PC-9 (cell line): ENCODE measurements around the gene SPTB.

ENCODE experiments used
- CTCF ChIP-seq: fragments of 200-600 bp; sonication (generic); conservative IDR thresholded peaks from 2 replicates; pipeline ENCODE4 v1.6.1; 2017; ENCODE audit warnings: mixed run types, antibody characterized with exemption, mild to moderate bottlenecking, moderate library complexity
- EZH2 ChIP-seq: fragments of 200-600 bp; sonication (generic); IDR thresholded peaks from 2 replicates; pipeline ENCODE4 v1.8.0; 2017; ENCODE audit warnings: antibody characterized with exemption, low read depth

GRCh38 chr14:64879635-64880220 is at the start of gene SPTB:
- TF ChIP-seq CTCF = no peak
- TF ChIP-seq EZH2 = no peak
